ENCODE data around the gene ZNF735.
"Not testable (repeated sequence)": the region's sequence is repeated elsewhere in the genome, so short reads cannot be mapped to it uniquely, and the experiment has no call there.

Gene ZNF735

DNA sequence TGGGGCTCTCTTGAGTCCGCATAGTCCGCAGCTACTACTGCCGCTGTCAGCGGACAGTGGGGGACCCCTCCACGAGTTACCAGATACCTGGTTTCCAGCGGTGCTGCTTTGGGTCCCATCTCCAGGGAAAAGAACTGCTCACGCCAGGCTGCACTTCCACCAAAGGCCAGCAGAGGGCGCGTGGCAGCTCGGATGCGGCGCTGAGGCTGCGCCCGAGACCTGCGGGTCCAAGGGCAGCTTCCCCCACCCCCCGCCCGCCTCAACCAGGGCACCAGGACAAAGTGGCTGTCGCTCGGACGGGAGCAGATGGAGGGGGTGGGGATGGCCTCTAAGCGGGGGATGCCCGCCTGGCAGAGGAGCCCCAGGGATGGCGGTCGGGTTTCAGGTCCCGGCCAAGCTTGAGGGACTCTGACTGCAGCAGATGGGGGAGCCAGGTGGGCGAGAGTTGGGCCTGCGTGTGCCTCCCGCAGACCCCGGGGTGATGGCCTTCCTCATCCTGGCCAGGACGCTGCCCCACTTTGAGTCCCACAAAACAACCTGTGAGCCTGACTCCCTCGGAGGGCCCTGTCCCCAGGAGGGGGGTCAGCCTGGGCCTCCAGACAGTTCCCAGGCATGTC lies 23.8 kb upstream of the ZNF735 start:
- TF ChIP-seq, protein P1, sequence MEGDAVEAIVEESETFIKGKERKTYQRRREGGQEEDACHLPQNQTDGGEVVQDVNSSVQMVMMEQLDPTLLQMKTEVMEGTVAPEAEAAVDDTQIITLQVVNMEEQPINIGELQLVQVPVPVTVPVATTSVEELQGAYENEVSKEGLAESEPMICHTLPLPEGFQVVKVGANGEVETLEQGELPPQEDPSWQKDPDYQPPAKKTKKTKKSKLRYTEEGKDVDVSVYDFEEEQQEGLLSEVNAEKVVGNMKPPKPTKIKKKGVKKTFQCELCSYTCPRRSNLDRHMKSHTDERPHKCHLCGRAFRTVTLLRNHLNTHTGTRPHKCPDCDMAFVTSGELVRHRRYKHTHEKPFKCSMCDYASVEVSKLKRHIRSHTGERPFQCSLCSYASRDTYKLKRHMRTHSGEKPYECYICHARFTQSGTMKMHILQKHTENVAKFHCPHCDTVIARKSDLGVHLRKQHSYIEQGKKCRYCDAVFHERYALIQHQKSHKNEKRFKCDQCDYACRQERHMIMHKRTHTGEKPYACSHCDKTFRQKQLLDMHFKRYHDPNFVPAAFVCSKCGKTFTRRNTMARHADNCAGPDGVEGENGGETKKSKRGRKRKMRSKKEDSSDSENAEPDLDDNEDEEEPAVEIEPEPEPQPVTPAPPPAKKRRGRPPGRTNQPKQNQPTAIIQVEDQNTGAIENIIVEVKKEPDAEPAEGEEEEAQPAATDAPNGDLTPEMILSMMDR (IDR thresholded peaks at IDR 0.05; ENCODE audit: borderline replicate concordance, insufficient read depth, low read depth, low read length), result peak; percentile 57; the same call in 1 of the 2 replicates
- no peak overlapping the region for H3K4me3 ChIP-seq (ENCODE audit: low read depth, low read length)

- TF ChIP-seq, protein P1 (IDR thresholded peaks at IDR 0.05; ENCODE audit: borderline replicate concordance, insufficient read depth, low read depth, low read length), result no peak
- H3K4me3 ChIP-seq (ENCODE audit: low read depth, low read length), result no peak overlapping the region
These were observed 23.1 kb upstream of the ZNF735 start for GRCh38 chr7:64183827-64184372.

DNA sequence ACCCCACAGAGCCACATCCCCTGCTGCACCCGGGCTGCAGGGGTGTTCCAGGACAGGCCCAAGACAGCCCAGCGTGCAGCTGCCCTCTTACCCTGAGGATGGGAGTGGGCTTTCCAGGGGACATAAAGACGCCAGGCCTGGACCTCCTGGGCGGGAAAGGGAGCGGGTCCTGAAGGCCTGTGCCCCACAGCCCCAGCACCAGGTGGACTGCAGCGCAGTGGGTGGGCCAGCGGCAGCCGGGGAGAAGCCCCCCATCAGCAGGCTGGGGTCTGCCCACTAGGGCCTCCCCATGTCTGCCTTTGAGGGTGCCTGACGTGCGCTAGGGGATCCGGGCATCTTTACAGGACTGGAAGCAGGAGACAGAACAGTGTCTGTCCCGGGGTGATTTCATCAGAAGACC lies 22.6 kb upstream of the ZNF735 start:
- TF ChIP-seq, protein P1 (IDR thresholded peaks at IDR 0.05; ENCODE audit: borderline replicate concordance, insufficient read depth, low read depth, low read length), result no peak
- no peak overlapping the region for H3K4me3 ChIP-seq (ENCODE audit: low read depth, low read length)

GRCh38 chr7:64187408-64187807 lies 19.6 kb upstream of the ZNF735 start:
- no peak overlapping the region for H3K4me3 ChIP-seq (ENCODE audit: low read depth, low read length)
- TF ChIP-seq, protein P1 (IDR thresholded peaks at IDR 0.05; ENCODE audit: borderline replicate concordance, insufficient read depth, low read depth, low read length), result no peak

- TF ChIP-seq, protein P1 (IDR thresholded peaks at IDR 0.05; ENCODE audit: borderline replicate concordance, insufficient read depth, low read depth, low read length), result no peak
- no peak overlapping the region for H3K4me3 ChIP-seq (ENCODE audit: low read depth, low read length)
These were observed 14.8 kb upstream of the ZNF735 start for GRCh38 chr7:64192148-64192704.

DNA sequence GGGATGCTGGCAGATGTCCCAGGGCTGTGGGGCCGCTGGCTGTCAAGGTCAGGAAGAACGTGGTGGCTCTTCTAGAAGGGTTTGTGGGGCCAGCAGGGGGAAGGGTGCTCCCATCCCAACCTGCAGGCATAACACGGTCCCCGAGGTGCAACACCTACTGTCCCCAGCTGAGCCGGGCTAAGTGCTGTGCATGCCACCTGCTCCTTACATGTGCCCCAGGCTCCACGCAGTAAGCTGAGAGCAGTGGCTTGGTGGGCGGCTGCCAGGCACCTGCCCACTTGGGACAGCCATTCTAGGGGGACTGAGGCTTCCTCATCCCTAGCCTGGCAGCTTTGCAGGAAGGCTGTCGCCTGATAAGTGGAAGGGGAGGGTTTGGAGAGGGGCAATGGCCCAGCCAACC lies 14.2 kb upstream of the ZNF735 start:
- H3K4me3 ChIP-seq (ENCODE audit: low read depth, low read length), result no peak overlapping the region
- TF ChIP-seq, protein P1 (IDR thresholded peaks at IDR 0.05; ENCODE audit: borderline replicate concordance, insufficient read depth, low read depth, low read length), result no peak

DNA sequence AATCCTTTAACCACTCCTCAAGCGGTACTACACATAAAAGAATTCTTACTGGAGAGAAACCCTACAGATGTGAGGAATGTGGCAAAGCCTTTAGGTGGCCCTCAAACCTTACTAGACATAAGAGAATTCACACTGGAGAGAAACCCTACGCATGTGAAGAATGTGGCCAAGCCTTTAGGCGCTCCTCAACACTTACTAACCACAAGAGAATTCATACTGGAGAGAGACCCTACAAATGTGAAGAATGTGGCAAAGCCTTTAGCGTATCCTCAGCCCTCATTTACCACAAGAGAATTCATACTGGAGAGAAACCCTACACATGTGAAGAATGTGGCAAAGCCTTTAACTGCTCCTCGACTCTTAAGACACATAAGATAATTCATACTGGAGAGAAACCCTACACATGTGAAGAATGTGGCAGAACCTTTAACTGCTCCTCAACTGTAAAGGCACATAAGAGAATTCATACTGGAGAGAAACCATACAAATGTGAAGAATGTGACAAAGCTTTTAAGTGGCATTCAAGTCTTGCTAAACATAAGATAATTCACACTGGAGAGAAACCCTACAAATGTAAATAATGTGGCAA lies 12.8 kb downstream of the ZNF735 start:
- not testable (repeated sequence) for H3K4me3 ChIP-seq (ENCODE audit: low read depth, low read length)

Measured in GM12875 (cell line).